H1 (cell line): ENCODE data around the gene CAMSAP3. TPM values are rescaled to one million over a fixed set of nuclear protein-coding genes. Genes with fewer than 3 reads are reported as not detected.
A peak's percentile ranks its signal among the peaks of the same experiment; 100 is the strongest.

ENCODE experiments used
- CTCF ChIA-PET: fragments of 300-600 bp; sonication (Branson Sonifier 250); formaldehyde crosslinking; loops from one replicate; lab custom pipeline; 2021; ENCODE audit not compliant: partially characterized antibody; lab: Charles Lee
- POLR2A ChIA-PET: fragments of 300-600 bp; sonication (Branson Sonifier 250); formaldehyde crosslinking; loops from one replicate; lab custom pipeline; 2021; ENCODE audit warnings: inconsistent platforms; ENCODE audit not compliant: partially characterized antibody; lab: Charles Lee
- DNase-seq, 2 experiments: peaks; one replicate each; pipeline versions ENCODE4 v3.0.0 to v3.0.0-alpha.2; 2010 to 2022; ENCODE audit warnings: low spot score in 2 of 2, low read depth in 1 of 2, mixed read lengths in 1 of 2
- FAIRE-seq: peaks from 2 replicates; lab custom pipeline; 2011; peaks lifted over from hg19 to GRCh38; lab: Jason Lieb, UNC
- H2AFZ ChIP-seq: 2 replicates; pipeline ENCODE4 v1.8.1; 2012; ENCODE audit warnings: low read length, inconsistent platforms
- H2AK5ac ChIP-seq: 2 replicates; pipeline ENCODE4 v1.6.1; 2013; ENCODE audit warnings: low read depth, low read length
- H2BK120ac ChIP-seq: replicated peaks from 2 replicates; pipeline ENCODE3; 2013; ENCODE audit warnings: low read depth, low read length, inconsistent platforms
- H2BK12ac ChIP-seq: 2 replicates; pipeline ENCODE4 v1.6.1; 2013; ENCODE audit warnings: low read depth, low read length
- H2BK15ac ChIP-seq: 2 replicates; pipeline ENCODE4 v1.6.1; 2013; ENCODE audit warnings: low read length
- H2BK20ac ChIP-seq: 2 replicates; pipeline ENCODE4 v1.6.1; 2013; ENCODE audit warnings: low read length
- H2BK5ac ChIP-seq: 2 replicates; pipeline ENCODE4 v1.6.1; 2013; ENCODE audit warnings: low read depth, low read length
- H3K14ac ChIP-seq: 2 replicates; pipeline ENCODE4 v1.6.1; 2013; ENCODE audit warnings: inconsistent platforms; ENCODE audit not compliant: insufficient read length
- H3K18ac ChIP-seq: 2 replicates; pipeline ENCODE4 v1.6.1; 2013; ENCODE audit warnings: low read length; ENCODE audit errors: extremely low read depth
- H3K23ac ChIP-seq: 2 replicates; pipeline ENCODE4 v1.6.1; 2013; ENCODE audit warnings: inconsistent platforms; ENCODE audit not compliant: insufficient read length
- H3K23me2 ChIP-seq: 2 replicates; pipeline ENCODE4 v1.6.1; 2013; ENCODE audit warnings: low read depth, low read length
- H3K27ac ChIP-seq: 2 replicates; pipeline ENCODE4 v1.6.1; 2011; ENCODE audit warnings: low read depth, low read length, inconsistent platforms
- H3K27me3 ChIP-seq, 4 experiments: replicated peaks in 1 of 4; 1 replicate in 1 of 4; 2 replicates in 3 of 4; pipeline versions ENCODE4 v1.6.1 to v1.8.1; 2011 to 2013; ENCODE audit warnings: low read length in 3 of 4, mild to moderate bottlenecking in 3 of 4, inconsistent platforms in 2 of 4, mixed read lengths in 2 of 4, moderate library complexity in 1 of 4; ENCODE audit not compliant: control insufficient read depth in 3 of 4, insufficient read depth in 3 of 4; ENCODE audit errors: extremely low read depth in 1 of 4
- H3K36me3 ChIP-seq, 4 experiments: 2 replicates each; pipeline versions ENCODE4 v1.6.1 to v1.8.1; 2011 to 2013; ENCODE audit warnings: mild to moderate bottlenecking in 4 of 4, low read length in 3 of 4, moderate library complexity in 2 of 4, control low read depth in 1 of 4, inconsistent platforms in 1 of 4; ENCODE audit not compliant: insufficient read depth in 4 of 4, control insufficient read depth in 2 of 4
- H3K4ac ChIP-seq: replicated peaks from 2 replicates; pipeline ENCODE3; 2013; ENCODE audit warnings: low read length, low read depth, mixed read lengths, inconsistent platforms; ENCODE audit not compliant: insufficient read length
- H3K4me1 ChIP-seq, 4 experiments: replicated peaks in 1 of 4; 1 replicate in 1 of 4; 2 replicates in 3 of 4; pipeline versions ENCODE4 v1.6.1 to v1.8.1; 2011 to 2013; ENCODE audit warnings: low read length in 3 of 4, inconsistent platforms in 2 of 4, mixed read lengths in 1 of 4; ENCODE audit not compliant: insufficient read depth in 4 of 4, control insufficient read depth in 3 of 4
- H3K4me2 ChIP-seq, 2 experiments: 2 replicates each; pipeline versions ENCODE4 v1.6.1 to v1.8.1; 2011 to 2013; ENCODE audit warnings: low read depth in 2 of 2, low read length in 2 of 2, control low read depth in 1 of 2, inconsistent platforms in 1 of 2, mild to moderate bottlenecking in 1 of 2; ENCODE audit not compliant: insufficient read depth in 1 of 2
- H3K4me3 ChIP-seq, 4 experiments: fragments of 200-600, 300-600 bp in 1 of 4; sonication (generic), shearing (Covaris generic), sonication (Bioruptor Twin) in 1 of 4; 2 replicates each; pipeline versions ENCODE4 v1.5.1 to v1.8.1; 2011 to 2016; ENCODE audit warnings: low read length in 4 of 4, low read depth in 3 of 4, control low read depth in 2 of 4, inconsistent platforms in 2 of 4, mild to moderate bottlenecking in 2 of 4, mixed read lengths in 1 of 4, moderate library complexity in 1 of 4; ENCODE audit not compliant: insufficient read depth in 2 of 4; ENCODE audit errors: extremely low read depth in 1 of 4
- H3K56ac ChIP-seq: replicated peaks from 2 replicates; pipeline ENCODE3; 2013; ENCODE audit warnings: low read depth, mild to moderate bottlenecking, mixed read lengths, low read length, inconsistent platforms; ENCODE audit not compliant: insufficient read length
- H3K79me1 ChIP-seq: 2 replicates; pipeline ENCODE4 v1.6.1; 2013; ENCODE audit warnings: low read depth, low read length, control low read depth
- H3K79me2 ChIP-seq, 2 experiments: 2 replicates each; pipeline versions ENCODE4 v1.6.1 to v1.8.1; 2012 to 2013; ENCODE audit warnings: low read length in 2 of 2, mild to moderate bottlenecking in 2 of 2, inconsistent platforms in 1 of 2; ENCODE audit not compliant: insufficient read depth in 2 of 2, control insufficient read depth in 1 of 2
- H3K9ac ChIP-seq, 4 experiments: replicated peaks in 1 of 4; 1 replicate in 1 of 4; 2 replicates in 3 of 4; pipeline versions ENCODE4 v1.6.1 to v1.8.1; 2011 to 2013; ENCODE audit warnings: low read depth in 3 of 4, low read length in 3 of 4, control low read depth in 2 of 4, mild to moderate bottlenecking in 2 of 4, moderate library complexity in 2 of 4, inconsistent platforms in 1 of 4; ENCODE audit errors: extremely low read depth in 1 of 4
- H3K9me3 ChIP-seq, 2 experiments: 2 replicates each; pipeline versions ENCODE4 v1.6.1 to v1.8.1; 2012 to 2013; ENCODE audit warnings: mild to moderate bottlenecking in 2 of 2, moderate library complexity in 2 of 2, control low read depth in 1 of 2, inconsistent platforms in 1 of 2, low read depth in 1 of 2, low read length in 1 of 2, mixed read lengths in 1 of 2; ENCODE audit not compliant: insufficient read depth in 2 of 2
- H4K20me1 ChIP-seq, 2 experiments: replicated peaks in 1 of 2; 2 replicates each; pipeline versions ENCODE3 to v1.8.1; 2011 to 2013; ENCODE audit warnings: inconsistent platforms in 2 of 2, low read length in 2 of 2, mild to moderate bottlenecking in 1 of 2; ENCODE audit not compliant: insufficient read depth in 2 of 2, control insufficient read depth in 1 of 2
- H4K5ac ChIP-seq: 2 replicates; pipeline ENCODE4 v1.6.1; 2013; ENCODE audit warnings: low read length, low read depth, mixed read lengths, inconsistent platforms; ENCODE audit not compliant: insufficient read length
- H4K8ac ChIP-seq: 2 replicates; pipeline ENCODE4 v1.8.0; 2013; ENCODE audit warnings: mild to moderate bottlenecking, moderate library complexity, low read length, inconsistent platforms; ENCODE audit not compliant: insufficient read depth; ENCODE audit errors: extremely low read depth
- H4K91ac ChIP-seq: replicated peaks from 2 replicates; pipeline ENCODE3; 2013; ENCODE audit warnings: low read length, mixed read lengths, inconsistent platforms; ENCODE audit not compliant: insufficient read length
- POLR2A ChIP-seq, 2 experiments: IDR thresholded peaks; 1 replicate in 1 of 2; 2 replicates in 1 of 2; pipeline ENCODE4 v1.6.1; 2011; ENCODE audit warnings: low read depth in 2 of 2, low read length in 2 of 2, mild to moderate bottlenecking in 2 of 2; ENCODE audit errors: control extremely low read depth in 1 of 2
- SAP30 ChIP-seq: fragments of 300-600 bp; sonication (generic); IDR thresholded peaks from 2 replicates; pipeline ENCODE4 v1.7.1; 2012; ENCODE audit warnings: low read length, moderate library complexity, mild to moderate bottlenecking, inconsistent platforms; ENCODE audit not compliant: insufficient read depth, insufficient replicate concordance
- WGBS, 2 experiments: shearing (Covaris generic) in 1 of 2; methylation state at CpG; one replicate each; pipeline versions ENCODE4 v1.1.6 to v1.1.7; 2013 to 2015; ENCODE audit warnings: low lambda C conversion rate in 2 of 2, mixed read lengths in 2 of 2, inconsistent platforms in 1 of 2, low coverage in 1 of 2, missing lambda C conversion rate in 1 of 2; ENCODE audit not compliant: insufficient replicate concordance in 2 of 2, insufficient coverage in 1 of 2, insufficient read length in 1 of 2; ENCODE audit errors: extremely low coverage in 1 of 2, missing lambda C conversion rate in 1 of 2; 5-methylcytosine and 5-hydroxymethylcytosine counted together
- polyA plus RNA-seq, 7 experiments: library from polyadenylated mRNA; depleted of rRNA in 3 of 7; stranded (reverse) in 5 of 7; unstranded in 2 of 7; fragments of >200 nt in 5 of 7; fragments of 200-250 nt in 2 of 7; gene quantifications; 1 replicate in 5 of 7; 2 replicates in 1 of 7; 4 replicates in 1 of 7; pipeline versions ENCODE4 v1.2.1 to v1.2.3, GENCODE V29; 2011 to 2013; ENCODE audit warnings: missing spikeins in 2 of 7, mixed read lengths in 2 of 7
- total RNA-seq: library from RNA; stranded (reverse); fragmentation: NEBNext Ultra II Directional; extraction: Animal tissue kit (Norgen Biotek cat#: 25700); gene quantifications from 2 replicates; pipeline ENCODE4 v1.2.1, GENCODE V29; 2021

CAMSAP3 gene
- total and polyA plus RNA-seq, 2 of the 8 experiments (the other 6 are each of a cell fraction or from before 2014, with no cell fraction given): 11.4 to 30.4 TPM

DNA sequence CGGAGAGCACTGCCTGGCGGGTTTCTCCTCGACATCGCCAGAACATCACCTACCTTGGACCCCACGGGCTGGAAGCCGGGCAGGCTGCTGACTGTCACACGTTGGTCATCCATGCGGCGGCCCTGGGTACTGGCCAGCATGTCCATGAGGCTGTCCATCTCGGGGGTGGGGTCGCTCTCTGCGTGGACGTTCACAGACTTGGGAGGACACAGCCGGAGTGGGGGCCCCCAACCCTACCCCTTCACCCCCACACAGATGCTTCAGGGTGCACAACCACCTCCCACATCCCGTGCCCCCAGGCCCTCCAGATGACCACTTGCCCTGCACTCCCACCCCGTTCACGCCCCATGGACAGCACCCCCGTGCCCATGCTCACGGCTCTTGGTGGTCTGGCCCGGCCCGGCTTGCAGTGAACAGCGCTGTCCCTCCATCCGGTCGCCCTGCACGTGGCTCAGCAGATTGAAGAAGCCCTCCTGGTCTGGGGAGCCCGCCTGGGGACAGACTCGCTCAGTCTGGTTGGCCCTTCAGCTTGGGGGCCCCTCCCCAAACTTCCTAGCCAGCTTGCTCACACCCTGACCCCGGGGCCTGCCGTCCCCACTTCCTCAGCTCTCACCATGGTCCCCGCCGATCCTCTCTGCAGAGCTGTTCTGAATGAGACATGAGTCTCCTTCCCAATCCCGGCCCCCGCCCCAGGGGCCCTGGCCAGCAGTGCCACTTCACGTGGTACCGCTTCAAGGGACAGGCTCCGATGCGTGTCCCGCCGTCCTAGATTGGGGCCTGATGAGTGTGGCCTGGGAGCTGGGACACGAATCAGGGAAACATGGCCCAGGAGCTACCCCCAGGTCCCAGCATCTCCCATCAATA, 36.9 kb downstream of the CAMSAP3 start:
- peaks cover 3 to 19% (median 16%) of the 10 kb centered on the region in 4 experiments for H3K27me3 ChIP-seq
- ChIA-PET POLR2A (interaction anchor here (0.8 to 5.7 kb wide), 4 partner anchors 9 to 14 kb away, joined by 3 to 34 read pairs (median 5); no protein-coding TSS in a partner anchor), CTCF (interaction anchor here (0.7 to 1.6 kb wide), 4 partner anchors 26 to 167 kb away, joined by 3 to 7 read pairs (median 4); partner anchors contain the start of gene TRAPPC5)
- H2AFZ ChIP-seq: no peak overlapping the region
- no peaks in the 10 kb centered on the region; a peak in 2 of 8 replicates for H3K36me3 ChIP-seq
- H3K27ac ChIP-seq: no peak overlapping the region
- H2AK5ac ChIP-seq: no peak overlapping the region
- H3K9ac ChIP-seq: no peak overlapping the region
- no peak overlapping the region for H4K8ac ChIP-seq
- H3K79me2 ChIP-seq: peaks cover 10 to 31% of the 10 kb centered on the region in 2 experiments; a peak in 3 of 4 replicates
- H3K9me3 ChIP-seq: no peaks in the 10 kb centered on the region
- H3K4ac ChIP-seq: no peak overlapping the region
- peaks cover 0 to 12% (median 5%) of the 10 kb centered on the region in 4 experiments; a peak in 4 of 7 replicates for H3K4me1 ChIP-seq
- no peak overlapping the region for H2BK20ac ChIP-seq
- 92% methylated on average over 34 of the region's 40 CpGs; no CpG with 5 or more reads in 1 of the 2 experiments for WGBS, 2 experiments
- no peak overlapping the region for H4K91ac ChIP-seq
- no peak overlapping the region for H3K4me3 ChIP-seq
- peaks cover 3 to 8% of the 10 kb centered on the region in 2 experiments for H4K20me1 ChIP-seq
- FAIRE-seq (no peak), DNase-seq (no peak)
- H3K56ac ChIP-seq: no peak overlapping the region
- H2BK15ac ChIP-seq: no peak overlapping the region
- peaks cover 14% of the 10 kb centered on the region for H3K23me2 ChIP-seq
- H2BK120ac ChIP-seq: no peak overlapping the region
- H3K14ac ChIP-seq: no peak overlapping the region
- no peak overlapping the region for H4K5ac ChIP-seq
- H2BK12ac ChIP-seq: no peak overlapping the region
- H3K23ac ChIP-seq: no peak overlapping the region
- peaks cover 18% of the 10 kb centered on the region for H3K79me1 ChIP-seq
- H3K18ac ChIP-seq: no peak overlapping the region
- no peak overlapping the region for H3K4me2 ChIP-seq
- no peak overlapping the region for H2BK5ac ChIP-seq
- no peak for TF ChIP-seq SAP30
- TF ChIP-seq POLR2A (IDR thresholded peaks at IDR 0.05; ENCODE audit: control extremely low read depth in 1 of 2, low read depth in 2 of 2, low read length in 2 of 2): peak in 1 of 2 experiments; percentile 22; a peak in 1 of 3 replicates
